PC-9 (cell line): Measurements from ENCODE around the gene CFHR2.

Experiments used
- EZH2 ChIP-seq: fragments of 200-600 bp; sonication (generic); IDR thresholded peaks from 2 replicates; pipeline ENCODE4 v1.8.0; 2017; ENCODE audit warnings: antibody characterized with exemption, low read depth
- TF ChIP-seq, protein P1 (sequence below): fragments of 200-600 bp; sonication (generic); conservative IDR thresholded peaks from 2 replicates; pipeline ENCODE4 v1.6.1; 2017; ENCODE audit warnings: mixed run types, antibody characterized with exemption, mild to moderate bottlenecking, moderate library complexity

DNA sequence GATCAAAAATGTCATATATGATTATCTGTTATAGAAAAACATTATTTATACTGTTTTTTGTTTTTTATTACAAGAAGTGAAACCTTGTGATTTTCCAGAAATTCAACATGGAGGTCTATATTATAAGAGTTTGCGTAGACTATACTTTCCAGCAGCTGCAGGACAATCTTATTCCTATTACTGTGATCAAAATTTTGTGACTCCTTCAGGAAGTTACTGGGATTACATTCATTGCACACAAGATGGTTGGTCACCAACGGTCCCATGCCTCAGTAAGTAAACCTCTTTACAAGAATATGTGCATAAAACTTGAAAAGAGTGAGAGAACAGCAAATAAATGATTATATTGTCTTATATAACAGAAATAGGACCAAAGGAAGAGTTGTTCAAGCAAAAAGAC, 41.2 kb upstream of the CFHR2 start:
- no peak for TF ChIP-seq EZH2
- TF ChIP-seq, protein P1, sequence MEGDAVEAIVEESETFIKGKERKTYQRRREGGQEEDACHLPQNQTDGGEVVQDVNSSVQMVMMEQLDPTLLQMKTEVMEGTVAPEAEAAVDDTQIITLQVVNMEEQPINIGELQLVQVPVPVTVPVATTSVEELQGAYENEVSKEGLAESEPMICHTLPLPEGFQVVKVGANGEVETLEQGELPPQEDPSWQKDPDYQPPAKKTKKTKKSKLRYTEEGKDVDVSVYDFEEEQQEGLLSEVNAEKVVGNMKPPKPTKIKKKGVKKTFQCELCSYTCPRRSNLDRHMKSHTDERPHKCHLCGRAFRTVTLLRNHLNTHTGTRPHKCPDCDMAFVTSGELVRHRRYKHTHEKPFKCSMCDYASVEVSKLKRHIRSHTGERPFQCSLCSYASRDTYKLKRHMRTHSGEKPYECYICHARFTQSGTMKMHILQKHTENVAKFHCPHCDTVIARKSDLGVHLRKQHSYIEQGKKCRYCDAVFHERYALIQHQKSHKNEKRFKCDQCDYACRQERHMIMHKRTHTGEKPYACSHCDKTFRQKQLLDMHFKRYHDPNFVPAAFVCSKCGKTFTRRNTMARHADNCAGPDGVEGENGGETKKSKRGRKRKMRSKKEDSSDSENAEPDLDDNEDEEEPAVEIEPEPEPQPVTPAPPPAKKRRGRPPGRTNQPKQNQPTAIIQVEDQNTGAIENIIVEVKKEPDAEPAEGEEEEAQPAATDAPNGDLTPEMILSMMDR: no peak
